GM18508 (cell line): ENCODE measurements around the gene UNC5C.
"Not testable (repeated sequence)": the region's sequence is repeated elsewhere in the genome, so short reads cannot be mapped to it uniquely, and the experiment has no call there.

ENCODE experiments used
- ATAC-seq: cut with Tn5 transposase; IDR thresholded peaks from one replicate; pipeline ENCODE4 v1.9.1; 2021; ENCODE audit warnings: moderate number of reproducible peaks; ENCODE audit not compliant: insufficient read depth, unreplicated experiment

UNC5C gene

DNA sequence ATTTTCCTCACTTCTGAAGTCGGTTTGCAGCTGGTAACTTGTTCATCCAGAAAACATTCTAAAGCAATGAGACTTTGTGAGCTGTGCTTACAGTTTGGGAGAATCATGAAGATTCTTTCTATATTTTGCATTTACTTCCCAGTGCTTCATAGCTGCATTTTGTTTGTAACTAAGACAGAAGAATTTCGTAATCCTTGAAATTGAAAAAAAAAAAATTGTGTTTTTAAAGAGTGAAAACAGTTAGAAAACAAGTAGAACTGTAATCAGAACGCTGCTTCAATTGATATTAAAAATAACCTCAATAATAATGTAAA is 392.4 kb downstream of the UNC5C start:
- no peak for ATAC-seq

DNA sequence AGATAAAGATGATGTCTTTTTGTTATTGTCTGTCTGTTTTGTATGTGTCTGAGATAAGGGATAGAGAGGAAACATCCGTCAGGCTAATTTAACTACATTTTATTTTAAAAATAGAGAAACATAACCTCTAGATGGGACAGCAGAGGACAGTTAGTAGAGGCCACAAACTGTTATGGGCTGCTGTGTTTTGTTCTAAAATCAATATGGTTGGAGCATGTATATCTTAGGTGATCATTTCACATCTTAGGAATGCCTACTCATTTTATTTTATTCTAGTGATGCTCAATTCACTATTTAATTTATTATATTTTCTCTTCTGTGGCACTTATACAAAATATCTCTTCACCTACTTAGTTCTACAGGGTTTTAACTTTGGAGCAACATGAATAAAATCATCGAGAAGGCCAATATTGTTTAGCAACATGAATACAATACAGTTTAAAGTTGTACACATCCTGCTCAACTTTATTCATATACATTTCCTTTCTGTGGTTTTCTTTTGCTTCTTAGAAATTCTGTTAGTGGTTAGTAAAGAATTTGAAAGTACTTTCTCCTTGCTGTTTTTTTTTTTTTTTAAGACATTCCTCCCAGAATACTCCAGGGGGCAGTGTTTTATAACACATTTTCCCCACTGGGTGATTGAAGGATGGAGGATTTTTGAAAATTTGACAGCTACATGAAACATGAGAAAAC is 392.9 kb downstream of the UNC5C start:
- ATAC-seq: no peak

DNA sequence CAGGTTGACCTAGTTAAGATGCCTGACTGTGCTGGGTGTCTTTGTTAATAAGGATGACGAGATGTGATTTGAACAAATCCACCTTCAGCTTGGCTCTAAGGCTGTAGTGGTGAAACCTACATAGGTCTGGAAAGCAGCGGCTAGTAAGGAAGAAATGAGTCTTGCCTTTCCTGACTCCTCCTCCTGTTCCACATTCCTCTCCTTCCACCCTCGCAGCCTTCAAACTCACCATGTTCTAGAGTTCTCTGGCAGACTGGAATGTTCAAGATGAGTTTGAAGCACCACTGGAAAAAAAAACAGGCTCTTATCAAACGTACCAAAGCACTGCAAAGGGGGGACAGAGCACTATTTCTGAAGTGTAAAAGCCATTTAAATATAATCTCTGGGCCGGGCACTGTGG is 395.6 kb downstream of the UNC5C start:
- no peak for ATAC-seq

DNA sequence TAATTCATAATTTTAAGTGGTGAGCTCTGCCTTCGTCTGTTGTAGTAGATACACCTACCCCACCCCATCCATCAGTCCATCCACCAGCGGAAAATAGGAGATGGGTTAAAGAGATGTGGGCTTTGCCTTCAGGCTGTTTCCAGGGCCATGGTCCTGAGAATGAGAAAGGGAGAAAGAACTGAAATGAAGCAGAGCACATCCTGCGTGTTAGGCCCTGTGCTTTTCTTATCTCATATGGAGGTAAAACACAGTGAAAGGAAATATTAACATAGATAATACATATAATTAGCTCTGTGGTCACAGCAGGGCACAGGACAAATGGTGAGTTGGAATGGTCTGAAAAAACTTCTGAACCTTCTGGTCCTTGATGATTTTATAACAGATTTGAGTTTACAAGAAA is 397.5 kb downstream of the UNC5C start:
- ATAC-seq: no peak

DNA sequence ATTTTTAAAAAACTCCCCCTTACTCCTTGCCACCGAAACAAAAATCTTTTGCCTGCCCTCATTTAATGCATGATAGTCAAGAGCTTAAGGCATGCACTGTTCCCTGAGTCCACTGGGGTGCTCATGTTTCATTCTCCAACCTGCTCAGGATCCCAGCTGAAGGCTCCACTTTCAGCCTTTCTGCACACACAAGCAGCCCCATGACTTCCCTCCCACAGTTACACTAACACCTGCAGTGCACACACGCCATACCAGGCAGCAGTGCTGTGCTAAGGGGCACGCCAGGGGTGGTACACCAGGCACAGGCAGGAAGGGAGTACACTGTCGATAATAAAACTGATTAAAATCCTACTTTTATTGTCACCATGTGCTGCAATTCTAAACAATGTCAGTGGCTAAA is 405.8 kb downstream of the UNC5C start:
- no peak for ATAC-seq

DNA sequence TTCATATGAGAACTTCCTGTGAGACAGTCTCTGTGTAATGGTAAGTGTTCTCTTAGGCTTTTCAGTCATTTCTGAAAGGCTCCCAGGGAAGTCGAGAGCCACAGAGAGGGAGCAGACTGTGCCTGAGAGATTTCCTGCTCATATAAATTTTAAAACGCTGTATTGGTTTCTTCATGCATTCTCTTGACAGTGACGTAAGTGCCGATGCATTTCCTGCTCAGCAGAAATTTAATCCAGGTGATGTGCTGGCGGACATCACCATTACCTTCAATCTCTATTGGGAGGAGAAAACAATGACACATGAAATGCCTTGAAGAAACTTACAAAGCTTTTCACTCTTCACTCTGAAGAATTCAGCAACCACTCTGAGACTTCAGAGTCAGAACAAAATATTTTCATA is 407.4 kb downstream of the UNC5C start:
- ATAC-seq: no peak

DNA sequence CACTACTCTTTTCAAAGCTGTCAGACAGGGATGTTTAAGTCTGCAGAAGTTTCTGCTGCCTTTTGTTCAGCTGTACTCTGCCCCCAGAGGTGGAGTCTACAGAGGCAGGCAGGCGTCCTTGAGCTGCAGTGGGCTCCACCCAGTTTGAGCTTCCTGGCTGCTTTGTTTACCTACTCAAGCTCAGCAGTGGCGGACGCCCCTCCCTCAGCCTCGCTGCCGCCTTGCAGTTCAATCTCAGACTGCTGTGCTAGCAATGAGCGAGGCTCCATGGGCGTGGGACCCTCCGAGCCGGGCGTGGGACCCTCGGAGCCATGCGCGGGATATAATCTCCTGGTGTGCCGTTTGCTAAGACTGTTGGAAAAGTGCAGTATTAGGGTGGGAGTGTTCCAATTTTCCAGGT is 409.3 kb downstream of the UNC5C start:
- not testable (repeated sequence) for ATAC-seq

DNA sequence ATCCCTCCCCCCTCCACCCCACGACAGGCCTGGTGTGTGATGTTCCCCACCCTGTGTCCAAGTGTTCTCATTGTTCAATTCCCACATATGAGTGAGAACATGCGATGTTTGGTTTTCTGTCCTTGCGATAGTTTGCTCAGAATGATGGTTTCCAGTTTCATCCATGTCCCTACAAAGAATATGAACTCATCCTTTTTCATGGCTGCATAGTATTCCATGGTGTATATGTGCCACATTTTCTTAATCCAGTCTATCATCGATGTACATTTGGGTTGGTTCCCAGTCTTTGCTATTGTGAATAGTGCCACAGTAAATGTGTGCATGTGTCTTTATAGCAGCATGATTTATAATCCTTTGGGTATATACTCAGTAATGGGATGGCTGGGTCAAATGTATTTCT is 414.8 kb downstream of the UNC5C start:
- ATAC-seq: not testable (repeated sequence)

DNA sequence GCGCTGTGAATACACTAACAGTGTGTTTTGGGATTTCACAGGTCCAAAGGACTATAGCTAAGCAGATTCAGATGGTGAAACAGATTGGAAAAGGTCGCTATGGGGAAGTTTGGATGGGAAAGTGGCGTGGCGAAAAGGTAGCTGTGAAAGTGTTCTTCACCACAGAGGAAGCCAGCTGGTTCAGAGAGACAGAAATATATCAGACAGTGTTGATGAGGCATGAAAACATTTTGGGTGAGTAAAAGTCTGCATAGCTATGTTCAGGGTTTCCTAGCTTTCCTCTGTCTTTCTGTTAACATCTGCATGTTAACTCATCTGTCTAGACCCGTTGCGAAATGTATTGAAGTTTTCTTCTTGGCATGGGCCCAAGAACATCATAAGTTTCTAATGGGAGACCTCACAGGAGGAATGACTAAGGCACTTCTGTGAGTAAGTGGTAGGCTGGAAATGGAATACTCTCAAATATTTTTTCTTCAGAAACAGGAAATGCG is 418.9 kb downstream of the UNC5C start:
- ATAC-seq: no peak

DNA sequence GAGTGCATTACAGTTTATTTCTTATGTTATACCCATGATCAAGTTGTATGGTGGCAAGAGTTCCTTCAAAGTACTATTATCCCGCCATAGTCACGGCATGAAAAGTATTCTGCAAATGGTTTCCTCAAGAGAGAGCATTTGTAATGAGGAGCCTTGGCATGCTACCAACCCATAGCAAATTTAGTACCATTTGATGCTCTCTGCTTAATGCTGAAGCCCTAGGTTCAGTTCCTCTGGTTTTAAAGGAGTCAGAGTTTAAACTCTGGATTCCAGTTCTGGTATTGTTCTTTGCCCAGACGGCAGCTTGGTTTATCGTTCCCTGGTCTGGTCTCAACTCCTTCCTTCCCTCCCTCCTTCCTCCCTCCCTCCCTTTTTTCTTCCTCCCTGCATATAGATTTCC is 419.7 kb downstream of the UNC5C start:
- ATAC-seq: no peak

DNA sequence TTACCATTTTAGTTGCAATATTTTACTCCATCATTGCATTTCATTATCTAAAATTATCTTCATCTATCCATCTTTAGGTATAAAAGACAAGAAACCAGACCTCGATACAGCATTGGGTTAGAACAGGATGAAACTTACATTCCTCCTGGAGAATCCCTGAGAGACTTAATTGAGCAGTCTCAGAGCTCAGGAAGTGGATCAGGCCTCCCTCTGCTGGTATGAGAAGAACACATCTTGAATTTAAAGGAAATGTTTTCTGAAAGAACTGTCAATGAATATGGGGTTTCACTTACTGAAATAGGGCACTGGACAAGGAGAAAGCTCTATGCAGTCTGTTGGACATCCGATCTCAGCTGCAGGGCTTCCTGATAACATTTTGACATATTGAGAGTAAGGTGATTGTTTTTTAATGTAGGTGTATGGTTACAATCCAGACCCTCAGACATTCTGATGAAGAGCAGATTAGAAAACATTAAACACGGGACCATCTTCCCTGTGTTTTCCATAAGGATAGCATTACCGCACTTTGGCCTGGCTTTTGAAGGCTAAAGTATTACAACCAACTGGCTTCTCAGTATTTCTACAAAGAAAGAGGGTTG is 423.8 kb downstream of the UNC5C start:
- no peak for ATAC-seq

DNA sequence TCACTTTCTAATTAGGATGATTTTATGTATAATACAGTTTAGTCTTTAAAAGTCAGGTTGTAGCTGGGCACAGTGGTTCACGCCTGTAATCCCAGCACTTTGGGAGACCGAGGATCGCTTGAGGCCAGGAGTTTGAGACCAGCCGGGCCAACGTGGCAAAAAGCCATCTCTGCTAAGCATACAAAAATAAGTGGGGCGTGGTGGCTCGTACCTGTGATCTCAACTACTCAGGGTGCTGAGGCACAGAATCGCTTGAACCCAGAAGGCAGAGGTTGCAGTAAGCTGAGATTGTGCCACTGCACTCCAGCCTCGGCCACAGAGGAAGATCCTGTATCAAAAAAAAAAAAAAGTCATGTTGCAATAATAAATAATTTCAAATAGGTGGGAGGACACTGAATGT is 426.8 kb downstream of the UNC5C start:
- no peak for ATAC-seq

DNA sequence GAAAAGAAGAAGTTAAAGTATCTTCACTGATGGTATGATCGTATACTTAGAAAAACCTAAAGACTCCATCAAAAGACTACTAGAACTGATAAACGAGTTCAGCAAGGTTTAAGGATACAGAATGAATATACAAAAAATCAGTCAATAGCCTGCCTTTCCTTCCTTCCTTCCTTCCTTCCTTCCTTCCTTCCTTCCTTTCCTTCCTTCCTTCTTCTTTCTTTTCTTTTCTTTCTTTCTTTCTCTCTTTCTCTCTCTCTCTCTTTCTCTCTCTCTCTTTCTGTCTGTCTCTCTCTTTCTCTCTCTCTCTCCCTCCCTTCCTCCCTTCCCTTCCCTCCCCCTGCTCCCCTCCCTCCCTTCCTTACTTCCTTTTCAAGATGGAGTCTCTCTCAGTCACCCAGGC is 428.3 kb downstream of the UNC5C start:
- no peak for ATAC-seq

DNA sequence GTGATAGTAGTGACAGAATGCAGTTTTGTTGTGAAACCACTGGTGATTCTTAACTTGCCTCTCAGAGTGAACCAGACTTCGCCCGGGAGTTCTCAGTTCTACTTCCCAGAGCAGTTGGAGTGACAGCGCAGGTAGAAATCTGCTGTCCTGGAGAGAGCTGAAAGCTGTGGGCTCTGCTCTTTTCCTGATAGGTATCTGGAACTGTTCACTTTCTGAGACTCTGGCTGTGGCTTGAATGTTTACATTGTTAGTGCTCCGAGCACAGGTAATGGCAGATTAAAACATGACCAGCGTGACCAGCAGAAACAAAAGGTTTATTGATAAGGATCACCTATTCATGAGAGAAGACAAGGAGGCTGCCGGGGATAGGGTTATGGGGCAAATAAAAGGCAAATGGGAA is 430.3 kb downstream of the UNC5C start:
- ATAC-seq: no peak

DNA sequence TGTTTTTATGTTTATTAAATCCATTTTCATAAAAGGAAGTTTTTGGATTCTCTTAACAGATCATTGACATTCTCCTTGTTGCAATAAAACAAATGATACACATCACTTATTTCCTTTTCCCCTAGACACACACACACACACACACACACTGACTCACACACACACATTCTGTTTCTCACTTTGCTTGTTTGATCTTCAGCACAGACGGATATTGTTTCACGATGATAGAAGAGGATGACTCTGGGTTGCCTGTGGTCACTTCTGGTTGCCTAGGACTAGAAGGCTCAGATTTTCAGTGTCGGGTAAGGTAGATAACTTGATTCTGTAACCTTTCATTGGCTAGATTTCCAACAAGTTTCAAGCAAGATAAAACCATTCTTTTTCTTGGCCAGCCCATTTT is 434.3 kb downstream of the UNC5C start:
- ATAC-seq: no peak
